ENCODE results near the gene SRXN1.

- no peak for TF ChIP-seq CTCF (IDR thresholded peaks at IDR 0.05 in 4 of 5, conservative IDR thresholded peaks at IDR 0.05 in 1 of 5)
- TF ChIP-seq POLR2A (IDR thresholded peaks at IDR 0.05): no peak
Observed at GRCh38 chr20:611843-612185, 41.2 kb downstream of the SRXN1 start.
